NOMO-1 treated with dmso at 0.1 percent for 144 hours (cell line): ENCODE data around the gene LIPT2.
A peak's percentile ranks its signal among the peaks of the same experiment; 100 is the strongest.

Experiments used
- DNase-seq: peaks from one replicate; lab custom pipeline; 2025; ENCODE audit not compliant: unreplicated experiment; lab: John Stamatoyannopoulos, UW

LIPT2 gene

GRCh38 chr11:74466916-74467885 lies 26.3 kb downstream of the LIPT2 start, which contains the start of gene KCNE3:
KCNE3 (minus strand) TSS chr11:74467549; CDS start chr11:74457563, 9,986 bp downstream.
- DNase-seq = no peak

GRCh38 chr11:74465291-74465708 lies 28.2 kb downstream of the LIPT2 start:
- no peak for DNase-seq

GRCh38 chr11:74464746-74465145 lies 28.8 kb downstream of the LIPT2 start:
- no peak for DNase-seq

- no peak for DNase-seq
These were observed 30.3 kb downstream of the LIPT2 start for GRCh38 chr11:74463216-74463615.

GRCh38 chr11:74462631-74463030 lies 30.9 kb downstream of the LIPT2 start:
- peak; percentile 23 for DNase-seq

GRCh38 chr11:74462009-74462408 lies 31.5 kb downstream of the LIPT2 start:
- DNase-seq = peak; percentile 82

- DNase-seq = peak; percentile 86
These were observed 32.9 kb downstream of the LIPT2 start for GRCh38 chr11:74460481-74461154.

GRCh38 chr11:74460065-74460464 lies 33.5 kb downstream of the LIPT2 start:
- DNase-seq = no peak

GRCh38 chr11:74459584-74459983 lies 33.9 kb downstream of the LIPT2 start:
- DNase-seq = no peak

GRCh38 chr11:74457356-74457755 lies 36.2 kb downstream of the LIPT2 start:
- DNase-seq = no peak

GRCh38 chr11:74453373-74453975 lies 40.0 kb downstream of the LIPT2 start:
- peak; percentile 16 for DNase-seq

GRCh38 chr11:74452366-74452765 lies 41.2 kb downstream of the LIPT2 start:
- DNase-seq = no peak

- no peak for DNase-seq
These were observed 43.2 kb downstream of the LIPT2 start for GRCh38 chr11:74450318-74450717.

- peak; percentile 69 for DNase-seq
These were observed 44.1 kb downstream of the LIPT2 start for GRCh38 chr11:74449369-74449931.

GRCh38 chr11:74447720-74448119 lies 45.8 kb downstream of the LIPT2 start:
- DNase-seq = no peak

GRCh38 chr11:74446532-74446938 lies 47.0 kb downstream of the LIPT2 start:
- no peak for DNase-seq

GRCh38 chr11:74444173-74444826 lies 49.2 kb downstream of the LIPT2 start:
- DNase-seq = no peak

- no peak for DNase-seq
These were observed 50.3 kb downstream of the LIPT2 start for GRCh38 chr11:74443071-74443864.

GRCh38 chr11:74442636-74443035 lies 50.9 kb downstream of the LIPT2 start:
- DNase-seq = no peak
